Colonic mucosa (tissue), 4 donors: ENCODE measurements around the gene HINFP. TPM values are rescaled to one million over a fixed set of nuclear protein-coding genes. Genes with fewer than 3 reads are reported as not detected.
A peak's percentile ranks its signal among the peaks of the same experiment; 100 is the strongest.

Experiments
- DNase-seq: peaks from one replicate; pipeline ENCODE4 v3.0.0-alpha.2; 2020
- H3K27ac ChIP-seq: fragments of 200-600 bp; one replicate; pipeline ENCODE4 v1.8.0; 2021
- H3K27me3 ChIP-seq: fragments of 200-600 bp; one replicate; pipeline ENCODE4 v1.8.0; 2021
- H3K36me3 ChIP-seq: fragments of 200-600 bp; one replicate; pipeline ENCODE4 v1.8.0; 2021
- H3K4me1 ChIP-seq: fragments of 200-600 bp; one replicate; pipeline ENCODE4 v1.8.0; 2021; ENCODE audit warnings: mild to moderate bottlenecking
- H3K4me3 ChIP-seq: fragments of 200-600 bp; one replicate; pipeline ENCODE4 v1.8.0; 2021
- H3K9ac ChIP-seq, 2 donors: one replicate each; pipeline ENCODE4 v1.7.0; 2013; ENCODE audit warnings: control low read depth in 2 of 2, low read depth in 2 of 2, low read length in 2 of 2
- H3K9me3 ChIP-seq: fragments of 200-600 bp; one replicate; pipeline ENCODE4 v1.8.0; 2021
- intact Hi-C: fragments of 100-400 bp; cut with DNase I; formaldehyde crosslinking; loops from one replicate; pipeline ENCODE4 v1.14.1; 2022
- total RNA-seq, 2 donors: library from RNA; stranded (reverse); fragmentation: NEBNext Ultra II Directional in 1 of 2; extraction: Animal tissue kit (Norgen Biotek cat#: 25700) in 1 of 2; gene quantifications; one replicate each; pipeline ENCODE4 v1.2.1, GENCODE V29; 2021
- TF ChIP-seq, protein P1 (sequence below): fragments of 200-600 bp; IDR thresholded peaks from one replicate; pipeline ENCODE4 v1.8.0; 2022; ENCODE audit warnings: antibody characterized with exemption, mild to moderate bottlenecking
- donor health status: healthy.
- donor health status: DM: no; HTN: no; CAD: no.
- donor health status: DM: no; HTN: no; CAD: no.

Gene HINFP
- total RNA-seq, 2 donors from 2014 or later = 31.9 to 33.3 TPM

DNA sequence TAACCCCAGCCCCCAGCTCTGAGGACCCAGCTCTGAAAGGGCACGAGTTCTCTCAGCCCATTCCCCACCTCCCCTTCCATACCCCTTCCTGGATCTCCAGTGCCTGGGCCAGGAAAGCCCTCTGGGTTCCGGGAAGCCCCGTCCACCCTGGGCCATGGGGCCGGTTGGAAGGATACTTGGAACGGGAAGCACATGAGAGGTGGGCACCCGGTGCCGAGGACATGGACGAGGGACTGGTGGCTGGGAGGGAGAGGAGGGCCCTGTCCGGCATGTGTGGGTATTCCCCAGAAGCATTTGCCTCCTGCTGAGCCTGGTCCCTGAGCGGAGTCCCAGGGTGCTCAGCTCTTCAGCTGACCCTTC is 5.2 kb upstream of the HINFP start:
- Histone ChIP-seq H3K9me3 (no peaks in the 10 kb centered on the region), H3K4me3 (no peak overlapping the region), H3K27ac (peak overlapping the region; percentile 53), H3K36me3 (peaks cover 8% of the 10 kb centered on the region), H3K27me3 (no peaks in the 10 kb centered on the region), H3K9ac (no peak overlapping the region), H3K4me1 (no peaks in the 10 kb centered on the region)
- intact Hi-C loops = no loop called here
- DNase-seq = no peak
- TF ChIP-seq, protein P1, sequence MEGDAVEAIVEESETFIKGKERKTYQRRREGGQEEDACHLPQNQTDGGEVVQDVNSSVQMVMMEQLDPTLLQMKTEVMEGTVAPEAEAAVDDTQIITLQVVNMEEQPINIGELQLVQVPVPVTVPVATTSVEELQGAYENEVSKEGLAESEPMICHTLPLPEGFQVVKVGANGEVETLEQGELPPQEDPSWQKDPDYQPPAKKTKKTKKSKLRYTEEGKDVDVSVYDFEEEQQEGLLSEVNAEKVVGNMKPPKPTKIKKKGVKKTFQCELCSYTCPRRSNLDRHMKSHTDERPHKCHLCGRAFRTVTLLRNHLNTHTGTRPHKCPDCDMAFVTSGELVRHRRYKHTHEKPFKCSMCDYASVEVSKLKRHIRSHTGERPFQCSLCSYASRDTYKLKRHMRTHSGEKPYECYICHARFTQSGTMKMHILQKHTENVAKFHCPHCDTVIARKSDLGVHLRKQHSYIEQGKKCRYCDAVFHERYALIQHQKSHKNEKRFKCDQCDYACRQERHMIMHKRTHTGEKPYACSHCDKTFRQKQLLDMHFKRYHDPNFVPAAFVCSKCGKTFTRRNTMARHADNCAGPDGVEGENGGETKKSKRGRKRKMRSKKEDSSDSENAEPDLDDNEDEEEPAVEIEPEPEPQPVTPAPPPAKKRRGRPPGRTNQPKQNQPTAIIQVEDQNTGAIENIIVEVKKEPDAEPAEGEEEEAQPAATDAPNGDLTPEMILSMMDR = no peak

DNA sequence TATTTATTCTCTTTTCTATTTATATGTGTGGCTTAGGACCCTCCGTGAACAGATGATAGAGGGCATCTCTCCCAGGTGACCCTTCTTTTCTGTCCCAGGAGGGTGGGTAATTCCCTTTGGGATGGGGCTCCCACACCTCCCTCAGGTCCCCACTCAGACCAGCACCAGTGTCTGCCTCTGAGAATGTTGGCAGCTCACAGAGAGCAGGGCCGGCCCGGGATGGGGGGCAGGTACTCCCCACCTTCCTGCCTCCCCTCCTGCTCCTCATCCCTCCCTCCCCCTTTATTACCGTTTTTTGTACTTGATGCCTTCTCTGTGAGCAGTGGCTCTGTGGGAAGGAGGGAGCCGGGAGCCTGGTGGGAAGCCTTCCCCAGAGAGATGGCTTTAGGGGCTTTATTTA is 4.8 kb upstream of the HINFP start:
- Histone ChIP-seq H3K9ac (no peak overlapping the region), H3K36me3 (peaks cover 8% of the 10 kb centered on the region), H3K9me3 (no peaks in the 10 kb centered on the region), H3K27ac (no peak overlapping the region), H3K27me3 (no peaks in the 10 kb centered on the region), H3K4me1 (no peaks in the 10 kb centered on the region), H3K4me3 (no peak overlapping the region)
- intact Hi-C loops = no loop called here
- TF ChIP-seq, protein P1 = no peak
- DNase-seq = no peak

DNA sequence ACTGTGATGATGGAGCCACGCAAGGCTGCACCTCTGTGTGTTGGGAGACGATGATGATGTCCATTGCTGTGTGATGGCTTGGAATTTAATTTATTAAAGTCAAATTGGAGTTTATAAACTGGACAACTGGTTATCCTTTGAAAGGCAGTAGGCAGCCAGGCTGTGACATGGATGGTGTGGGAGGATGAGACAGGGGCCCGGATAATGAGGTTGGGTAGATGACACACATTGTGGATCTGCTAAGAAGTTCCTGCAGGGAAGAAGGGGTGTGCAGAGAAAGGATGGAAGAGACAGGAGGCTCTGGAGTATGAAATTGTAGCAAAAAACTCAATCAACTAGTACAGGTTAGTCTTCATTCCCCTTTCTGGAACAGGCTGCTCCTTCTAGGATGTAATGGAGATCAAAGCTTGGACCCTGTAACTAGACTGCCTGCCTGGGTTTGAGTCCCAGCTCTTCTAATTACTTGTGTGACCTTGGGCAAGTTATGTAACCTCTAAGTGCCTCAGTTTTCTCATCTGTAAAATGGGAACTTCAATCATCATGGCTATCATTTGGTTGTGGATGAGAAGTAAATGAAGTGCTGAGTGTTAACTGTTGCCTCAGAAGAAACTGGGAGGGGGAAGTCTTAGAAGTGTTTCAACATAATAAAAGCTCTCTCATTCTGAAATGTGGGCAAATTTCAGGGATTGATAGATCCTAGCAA is 4.2 kb upstream of the HINFP start:
- H3K27me3 ChIP-seq = no peaks in the 10 kb centered on the region
- no peaks in the 10 kb centered on the region for H3K9me3 ChIP-seq
- DNase-seq = no peak
- TF ChIP-seq, protein P1 = no peak
- H3K9ac ChIP-seq = no peak overlapping the region
- H3K4me3 ChIP-seq = no peak overlapping the region
- H3K4me1 ChIP-seq = no peaks in the 10 kb centered on the region
- H3K36me3 ChIP-seq = peaks cover 5% of the 10 kb centered on the region
- intact Hi-C loops = no loop called here
- no peak overlapping the region for H3K27ac ChIP-seq

DNA sequence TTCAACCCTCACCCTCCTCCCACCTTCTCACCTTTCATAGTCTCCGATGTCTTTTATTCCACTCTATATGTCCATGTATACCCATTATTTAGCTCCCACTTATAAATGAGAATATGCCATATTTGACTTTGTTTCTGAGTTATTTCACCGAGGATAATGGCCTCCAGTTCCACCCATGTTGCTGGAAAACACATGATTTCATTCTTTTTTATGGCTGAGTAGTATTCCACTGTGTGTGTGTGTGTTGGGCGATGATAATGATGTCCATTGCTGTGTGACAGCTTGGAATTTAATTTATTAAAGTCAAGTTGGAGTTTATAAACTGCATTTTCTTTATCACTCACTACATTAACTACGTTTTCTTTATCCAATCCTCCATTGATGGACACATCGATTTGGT is 3.2 kb upstream of the HINFP start:
- Histone ChIP-seq H3K9ac (no peak overlapping the region), H3K4me3 (no peak overlapping the region), H3K9me3 (no peaks in the 10 kb centered on the region), H3K27ac (no peak overlapping the region), H3K4me1 (peaks cover 5% of the 10 kb centered on the region), H3K36me3 (no peaks in the 10 kb centered on the region), H3K27me3 (no peaks in the 10 kb centered on the region)
- no peak for DNase-seq
- intact Hi-C loops = no loop called here
- TF ChIP-seq, protein P1 = no peak

DNA sequence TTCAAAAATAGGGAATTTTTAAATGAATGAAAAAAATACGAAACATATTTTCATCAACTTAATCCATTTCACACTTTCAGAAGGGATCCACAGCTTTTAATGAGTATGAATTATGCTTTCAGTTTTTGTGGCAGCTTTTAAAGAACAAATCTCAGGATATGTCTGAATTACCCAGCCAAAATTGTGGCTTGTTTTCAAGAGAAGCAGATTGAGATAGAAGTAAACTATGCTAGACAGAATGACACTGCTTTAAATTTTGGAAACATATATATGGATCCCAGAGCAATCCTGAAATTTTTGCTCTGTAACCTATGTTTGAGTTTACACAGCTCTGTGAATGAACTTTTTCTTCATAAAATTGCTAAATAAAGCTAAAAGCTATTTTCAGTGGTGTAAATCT is 2.4 kb upstream of the HINFP start:
- no peak for DNase-seq
- peaks cover 5% of the 10 kb centered on the region for H3K4me1 ChIP-seq
- no peak overlapping the region for H3K9ac ChIP-seq
- H3K27me3 ChIP-seq = no peaks in the 10 kb centered on the region
- intact Hi-C loops = no loop called here
- TF ChIP-seq, protein P1 = no peak
- no peak overlapping the region for H3K27ac ChIP-seq
- no peaks in the 10 kb centered on the region for H3K36me3 ChIP-seq
- H3K9me3 ChIP-seq = no peaks in the 10 kb centered on the region
- no peak overlapping the region for H3K4me3 ChIP-seq
